Lower lobe of right lung (tissue), 2 donors: ENCODE measurements around the gene SMG7. TPM values are rescaled to one million over a fixed set of nuclear protein-coding genes. Genes with fewer than 3 reads are reported as not detected.
A peak's percentile ranks its signal among the peaks of the same experiment; 100 is the strongest.

Experiments
- ATAC-seq, 2 donors: fragments of 200-7000 bp; cut with Tn5 transposase; one replicate each; pipeline ENCODE4 v1.9.1; 2020 to 2022; ENCODE audit warnings: mild to moderate bottlenecking in 2 of 2, moderate library complexity in 2 of 2
- DNase-seq: peaks from one replicate; pipeline ENCODE4 v3.0.0-alpha.2; 2020
- H3K27ac ChIP-seq: fragments of 200-600 bp; one replicate; pipeline ENCODE4 v1.8.0; 2022
- H3K27me3 ChIP-seq: fragments of 200-600 bp; one replicate; pipeline ENCODE4 v1.8.0; 2022; ENCODE audit warnings: low read depth
- H3K36me3 ChIP-seq: fragments of 200-600 bp; one replicate; pipeline ENCODE4 v1.8.0; 2022; ENCODE audit warnings: mild to moderate bottlenecking
- H3K4me1 ChIP-seq: fragments of 200-600 bp; one replicate; pipeline ENCODE4 v1.8.0; 2022
- H3K4me3 ChIP-seq: fragments of 200-600 bp; one replicate; pipeline ENCODE4 v1.8.0; 2022; ENCODE audit warnings: mild to moderate bottlenecking
- H3K9me3 ChIP-seq: fragments of 200-600 bp; one replicate; pipeline ENCODE4 v1.8.0; 2022
- CTCF ChIP-seq: fragments of 200-600 bp; IDR thresholded peaks from one replicate; pipeline ENCODE4 v1.8.0; 2022; ENCODE audit warnings: antibody characterized with exemption, mild to moderate bottlenecking
- intact Hi-C: fragments of 100-400 bp; cut with DNase I; formaldehyde crosslinking; loops from one replicate; pipeline ENCODE4 v1.11.0; 2022
- total RNA-seq: library from RNA; stranded (reverse); fragmentation: NEBNext Ultra II Directional; extraction: Animal tissue kit (Norgen Biotek cat#: 25700); gene quantifications from one replicate; pipeline ENCODE4 v1.2.1, GENCODE V29; 2021
- donor health status: DM: no; HTN: yes; CAD: no; lungs with severe emphysema.

SMG7 gene
- total RNA-seq, 1 donor from 2014 or later: 58.9 TPM

GRCh38 chr1:183460596-183460995 is 11.7 kb upstream of the SMG7 start:
- no peak for ATAC-seq

GRCh38 chr1:183461350-183461749 is 10.9 kb upstream of the SMG7 start:
- no peak for TF ChIP-seq CTCF
- H3K27ac ChIP-seq: no peak overlapping the region
- DNase-seq (no peak), ATAC-seq (peak; percentile 53 to 76)
- no peaks in the 10 kb centered on the region for H3K9me3 ChIP-seq
- H3K27me3 ChIP-seq: no peaks in the 10 kb centered on the region
- intact Hi-C loops: no loop called here
- peaks cover 8% of the 10 kb centered on the region for H3K4me1 ChIP-seq
- H3K36me3 ChIP-seq: no peaks in the 10 kb centered on the region
- H3K4me3 ChIP-seq: no peak overlapping the region

More at GRCh38 chr1:183460596-183460995, 11.7 kb upstream of the SMG7 start:
- DNase-seq: no peak
- H3K36me3 ChIP-seq: no peaks in the 10 kb centered on the region
- peaks cover 8% of the 10 kb centered on the region for H3K4me1 ChIP-seq
- no peaks in the 10 kb centered on the region for H3K27me3 ChIP-seq
- H3K4me3 ChIP-seq: no peak overlapping the region
- no peak overlapping the region for H3K27ac ChIP-seq
- TF ChIP-seq CTCF: no peak
- intact Hi-C loops: no loop called here
- no peaks in the 10 kb centered on the region for H3K9me3 ChIP-seq

- H3K36me3 ChIP-seq: no peaks in the 10 kb centered on the region
- no peaks in the 10 kb centered on the region for H3K9me3 ChIP-seq
- intact Hi-C loops: no loop called here
- no peak for DNase-seq
- no peak for TF ChIP-seq CTCF
- no peak overlapping the region for H3K4me3 ChIP-seq
- ATAC-seq: no peak
- no peaks in the 10 kb centered on the region for H3K27me3 ChIP-seq
- H3K27ac ChIP-seq: no peak overlapping the region
- H3K4me1 ChIP-seq: peaks cover 8% of the 10 kb centered on the region
Observed at GRCh38 chr1:183463566-183463965, 8.7 kb upstream of the SMG7 start.

- H3K4me3 ChIP-seq: no peak overlapping the region
- no peak for ATAC-seq
- intact Hi-C loops: no loop called here
- no peak for TF ChIP-seq CTCF
- peaks cover 13% of the 10 kb centered on the region for H3K4me1 ChIP-seq
- no peak overlapping the region for H3K27ac ChIP-seq
- H3K36me3 ChIP-seq: no peaks in the 10 kb centered on the region
- DNase-seq: no peak
- H3K27me3 ChIP-seq: no peaks in the 10 kb centered on the region
- H3K9me3 ChIP-seq: no peaks in the 10 kb centered on the region
Observed at GRCh38 chr1:183466781-183467180, 5.5 kb upstream of the SMG7 start.

GRCh38 chr1:183467687-183468086 is 4.6 kb upstream of the SMG7 start:
- no peak for ATAC-seq

More at GRCh38 chr1:183467687-183468086, 4.6 kb upstream of the SMG7 start:
- TF ChIP-seq CTCF: no peak
- no peaks in the 10 kb centered on the region for H3K36me3 ChIP-seq
- H3K27me3 ChIP-seq: no peaks in the 10 kb centered on the region
- no peak overlapping the region for H3K27ac ChIP-seq
- H3K9me3 ChIP-seq: no peaks in the 10 kb centered on the region
- no peak for DNase-seq
- intact Hi-C loops: no loop called here
- peaks cover 9% of the 10 kb centered on the region for H3K4me1 ChIP-seq
- no peak overlapping the region for H3K4me3 ChIP-seq
